Epithelial cell of proximal tubule (primary cell): ENCODE data around the gene CCM2. TPM values are rescaled to one million over a fixed set of nuclear protein-coding genes. Genes with fewer than 3 reads are reported as not detected.

Experiments
- DNase-seq: peaks from one replicate; pipeline ENCODE4 v3.0.0-alpha.2; 2011; ENCODE audit warnings: low read depth
- H3K4me3 ChIP-seq: 2 replicates; pipeline ENCODE4 v1.5.1; 2011; ENCODE audit warnings: low read depth, mild to moderate bottlenecking, low read length
- CTCF ChIP-seq: conservative IDR thresholded peaks from 2 replicates; pipeline ENCODE4 v1.5.1; 2012; ENCODE audit warnings: low read depth, mild to moderate bottlenecking, low read length
- total RNA-seq: library from RNA; depleted of rRNA; stranded (reverse); fragments of >200 nt; gene quantifications from 2 replicates; pipeline ENCODE4 v1.2.3, GENCODE V29; 2015

CCM2 gene
- total RNA-seq, 1 donor from 2014 or later: 49.2 TPM

GRCh38 chr7:45067582-45067981 is 67.6 kb downstream of the CCM2 start:
- H3K4me3 ChIP-seq: no peak overlapping the region
- TF ChIP-seq CTCF: no peak
- no peak for DNase-seq

GRCh38 chr7:45068236-45069023 is 68.4 kb downstream of the CCM2 start:
- no peak for DNase-seq
- H3K4me3 ChIP-seq: no peak overlapping the region
- no peak for TF ChIP-seq CTCF

- no peak for DNase-seq
- TF ChIP-seq CTCF: no peak
- no peak overlapping the region for H3K4me3 ChIP-seq
These were observed 69.6 kb downstream of the CCM2 start for GRCh38 chr7:45069444-45070253.

GRCh38 chr7:45070254-45070642 is 70.2 kb downstream of the CCM2 start:
- H3K4me3 ChIP-seq: no peak overlapping the region
- no peak for TF ChIP-seq CTCF
- no peak for DNase-seq

- DNase-seq: no peak
These were observed 71.5 kb downstream of the CCM2 start for GRCh38 chr7:45071528-45071927.

More at GRCh38 chr7:45071528-45071927, 71.5 kb downstream of the CCM2 start:
- TF ChIP-seq CTCF: no peak
- no peak overlapping the region for H3K4me3 ChIP-seq
